Measurements from ENCODE around the gene CENPX.

The CENPX gene

GRCh38 chr17:81992306-81993102, 30.2 kb downstream of the CENPX start:
- TF ChIP-seq ZBTB7A (IDR thresholded peaks at IDR 0.05; ENCODE audit: low read depth) (peak; percentile 15; the same call in 1 of the 2 replicates), EGR1 (IDR thresholded peaks at IDR 0.05) (no peak)

- TF ChIP-seq TAF1 (IDR thresholded peaks at IDR 0.05; ENCODE audit: low read depth), result no peak
- TF ChIP-seq EP300 (IDR thresholded peaks at IDR 0.05; ENCODE audit: borderline replicate concordance), result peak; percentile 29; the same call in 1 of the 2 replicates
- peak; percentile 27; the same call in 1 of the 2 replicates for TF ChIP-seq RAD21 (IDR thresholded peaks at IDR 0.05; ENCODE audit: low read depth)
- no peak for TF ChIP-seq CREB1 (IDR thresholded peaks at IDR 0.05; ENCODE audit: low read depth)
- TF ChIP-seq MAX (IDR thresholded peaks at IDR 0.05), result peak; percentile 77; the same call in 1 of the 2 replicates
- no peak; the same call in 1 of the 2 replicates for TF ChIP-seq CEBPB (IDR thresholded peaks at IDR 0.05)
- no peak for TF ChIP-seq YY1 (IDR thresholded peaks at IDR 0.05; ENCODE audit: low read depth)
- peak; percentile 16; the same call in 1 of the 2 replicates for TF ChIP-seq TEAD4 (IDR thresholded peaks at IDR 0.05)
- no peak for TF ChIP-seq FOXM1 (IDR thresholded peaks at IDR 0.05; ENCODE audit: borderline replicate concordance, low read depth)
- peak; percentile 82 for TF ChIP-seq TCF12 (IDR thresholded peaks at IDR 0.05; ENCODE audit: low read depth)
- TF ChIP-seq USF1 (IDR thresholded peaks at IDR 0.05), result no peak
- peak; percentile 67 for TF ChIP-seq ZBTB7A (IDR thresholded peaks at IDR 0.05; ENCODE audit: low read depth)
- no peak for TF ChIP-seq EGR1 (IDR thresholded peaks at IDR 0.05)
- no peak for TF ChIP-seq REST (IDR thresholded peaks at IDR 0.05; ENCODE audit: low read depth)
- peak; percentile 96 for TF ChIP-seq NFIC (IDR thresholded peaks at IDR 0.05)
These were observed 30.9 kb downstream of the CENPX start for GRCh38 chr17:81991684-81992305.

GRCh38 chr17:81990836-81991683, 31.6 kb downstream of the CENPX start:
- TF ChIP-seq NFIC (IDR thresholded peaks at IDR 0.05), result no peak
- no peak for TF ChIP-seq FOXM1 (IDR thresholded peaks at IDR 0.05; ENCODE audit: borderline replicate concordance, low read depth)
- TF ChIP-seq ZBTB7A (IDR thresholded peaks at IDR 0.05; ENCODE audit: low read depth), result no peak
- TF ChIP-seq REST (IDR thresholded peaks at IDR 0.05; ENCODE audit: low read depth), result no peak
- no peak for TF ChIP-seq TCF12 (IDR thresholded peaks at IDR 0.05; ENCODE audit: low read depth)
- no peak for TF ChIP-seq CREB1 (IDR thresholded peaks at IDR 0.05; ENCODE audit: low read depth)
- TF ChIP-seq YY1 (IDR thresholded peaks at IDR 0.05; ENCODE audit: low read depth), result no peak
- no peak for TF ChIP-seq CEBPB (IDR thresholded peaks at IDR 0.05)
- TF ChIP-seq EGR1 (IDR thresholded peaks at IDR 0.05), result no peak
- TF ChIP-seq TAF1 (IDR thresholded peaks at IDR 0.05; ENCODE audit: low read depth), result no peak
- TF ChIP-seq EP300 (IDR thresholded peaks at IDR 0.05; ENCODE audit: borderline replicate concordance), result no peak
- TF ChIP-seq MAX (IDR thresholded peaks at IDR 0.05), result no peak
- TF ChIP-seq TEAD4 (IDR thresholded peaks at IDR 0.05), result no peak
- TF ChIP-seq RAD21 (IDR thresholded peaks at IDR 0.05; ENCODE audit: low read depth), result no peak
- TF ChIP-seq USF1 (IDR thresholded peaks at IDR 0.05), result no peak

- TF ChIP-seq NFIC (IDR thresholded peaks at IDR 0.05) (no peak), EP300 (IDR thresholded peaks at IDR 0.05; ENCODE audit: borderline replicate concordance) (no peak), FOXM1 (IDR thresholded peaks at IDR 0.05; ENCODE audit: borderline replicate concordance, low read depth) (no peak), CREB1 (IDR thresholded peaks at IDR 0.05; ENCODE audit: low read depth) (no peak), YY1 (IDR thresholded peaks at IDR 0.05; ENCODE audit: low read depth) (no peak), MAX (IDR thresholded peaks at IDR 0.05) (no peak), ZBTB7A (IDR thresholded peaks at IDR 0.05; ENCODE audit: low read depth) (no peak), CEBPB (IDR thresholded peaks at IDR 0.05) (no peak), USF1 (IDR thresholded peaks at IDR 0.05) (no peak), EGR1 (IDR thresholded peaks at IDR 0.05) (no peak)
These were observed 35.4 kb downstream of the CENPX start for GRCh38 chr17:81987161-81987770.
